ENCODE data around the gene MYBBP1A.

The MYBBP1A gene

DNA sequence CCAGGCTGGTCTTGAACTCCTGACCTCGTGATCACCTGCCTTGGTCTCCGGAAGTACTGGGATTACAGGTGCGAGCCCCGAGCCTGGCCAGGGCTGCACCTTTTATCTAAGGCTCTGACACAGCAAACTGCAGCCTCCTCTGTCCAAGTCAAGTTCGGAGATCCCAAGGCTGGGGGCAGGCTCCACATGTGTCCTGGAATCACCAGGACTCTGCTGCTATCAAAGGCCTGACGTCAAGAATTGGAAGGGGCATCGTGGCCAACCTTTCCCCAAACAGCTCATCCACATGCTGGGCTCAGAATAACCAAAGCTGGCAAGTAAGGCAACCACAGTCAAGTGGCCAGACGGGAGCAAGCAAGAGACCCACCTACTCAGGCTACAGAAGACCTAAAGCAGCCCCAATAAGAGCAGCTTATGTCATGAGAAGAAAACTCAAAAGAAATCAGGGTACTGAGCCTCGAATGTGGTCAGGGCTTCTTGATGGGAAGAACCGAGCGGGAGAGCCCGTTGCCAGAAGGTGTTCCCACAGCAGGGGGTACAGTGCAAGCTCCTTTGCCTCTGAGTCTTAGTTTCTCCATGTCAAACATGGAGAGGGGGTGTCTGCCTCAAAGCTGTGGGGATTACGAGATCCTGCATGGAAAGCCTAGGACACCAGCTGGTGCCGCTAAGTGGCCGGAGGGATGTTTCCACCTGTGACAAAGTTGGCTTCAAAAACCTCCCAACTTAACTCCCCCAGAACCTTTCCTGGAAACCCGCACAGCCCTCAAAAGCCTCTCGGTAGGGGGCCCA, 7.9 kb downstream of the MYBBP1A start:
- no peak for DNase-seq

GRCh38 chr17:4545217-4545951, 9.8 kb downstream of the MYBBP1A start:
- no peak for DNase-seq

DNA sequence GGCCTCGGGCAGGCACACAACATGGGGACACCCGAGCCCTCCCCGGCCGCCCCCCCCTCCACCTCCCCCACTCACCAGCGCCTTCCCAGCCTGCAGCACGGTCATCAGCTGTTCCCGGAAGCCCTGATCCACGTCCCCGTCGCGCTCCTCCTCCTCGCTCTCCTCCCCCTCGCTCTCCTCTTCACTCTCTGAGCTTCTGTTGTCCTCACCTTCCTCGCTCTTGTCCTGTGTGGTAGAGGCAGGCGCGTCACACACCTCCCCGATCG, 10.3 kb downstream of the MYBBP1A start:
- no peak for DNase-seq

DNA sequence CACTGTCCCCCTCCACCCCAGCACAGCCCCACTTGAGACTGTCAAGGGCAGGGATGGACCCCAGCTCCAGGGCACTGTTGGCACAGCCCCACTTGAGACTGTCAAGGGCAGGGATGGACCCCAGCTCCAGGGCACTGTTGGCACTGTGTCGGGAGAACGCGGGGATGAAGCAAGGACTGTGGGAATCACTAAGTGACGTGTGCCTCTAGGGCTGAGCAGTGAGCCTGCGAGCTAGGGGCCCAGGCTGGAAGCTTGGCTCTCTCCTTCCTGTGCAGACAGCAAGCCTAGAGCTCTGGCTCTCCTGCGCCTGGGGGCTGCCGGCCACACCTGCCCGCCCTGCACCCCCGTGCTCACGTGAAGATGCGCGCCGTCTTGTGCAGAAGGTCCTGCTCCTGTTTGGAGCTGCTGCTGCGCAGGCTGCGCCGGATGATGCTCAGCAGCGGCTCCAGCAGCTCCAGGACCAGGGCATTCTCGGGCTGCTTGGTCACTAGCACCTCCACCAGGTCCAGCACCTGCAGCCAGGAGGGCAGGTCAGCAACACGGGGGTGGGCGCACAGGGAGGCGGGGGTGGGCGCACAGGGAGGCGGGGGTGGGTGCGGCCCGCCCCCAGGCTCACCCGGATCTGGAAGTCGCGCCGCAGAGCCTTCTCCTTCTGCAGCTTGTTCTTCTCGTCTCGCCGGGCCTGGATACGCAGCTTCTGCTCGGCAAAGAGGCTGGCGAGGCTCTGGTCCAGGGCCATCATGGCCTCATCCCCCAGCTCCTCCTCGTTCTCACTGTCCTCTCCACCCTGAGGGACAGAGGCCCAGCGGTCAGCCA, 10.8 kb downstream of the MYBBP1A start:
- DNase-seq = no peak

DNA sequence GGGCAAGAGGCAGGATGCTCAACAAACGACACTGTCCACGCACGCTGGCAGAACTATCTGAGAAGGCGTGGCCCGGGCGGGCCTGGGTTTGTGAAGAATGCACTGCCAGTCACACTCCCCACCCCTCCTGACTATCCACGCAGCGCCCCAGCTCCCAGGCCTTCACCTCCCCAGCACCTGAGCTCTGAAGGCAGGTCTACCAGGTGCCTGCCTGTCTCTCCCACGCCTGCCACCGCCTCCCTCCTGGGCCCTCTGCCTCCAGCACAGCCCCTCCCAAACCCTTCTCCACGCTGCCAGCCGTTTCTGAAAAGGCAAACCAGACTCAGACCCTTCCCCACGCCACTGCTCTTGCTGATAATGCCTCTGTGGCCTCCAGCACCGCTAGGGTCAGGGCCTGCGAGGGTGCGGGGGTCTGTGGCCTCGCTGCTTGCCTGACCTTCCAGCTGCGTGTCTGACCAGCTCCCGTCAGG, 11.6 kb downstream of the MYBBP1A start:
- no peak for DNase-seq

- no peak for DNase-seq
These were observed 12.4 kb downstream of the MYBBP1A start for GRCh38 chr17:4542726-4543191.

DNA sequence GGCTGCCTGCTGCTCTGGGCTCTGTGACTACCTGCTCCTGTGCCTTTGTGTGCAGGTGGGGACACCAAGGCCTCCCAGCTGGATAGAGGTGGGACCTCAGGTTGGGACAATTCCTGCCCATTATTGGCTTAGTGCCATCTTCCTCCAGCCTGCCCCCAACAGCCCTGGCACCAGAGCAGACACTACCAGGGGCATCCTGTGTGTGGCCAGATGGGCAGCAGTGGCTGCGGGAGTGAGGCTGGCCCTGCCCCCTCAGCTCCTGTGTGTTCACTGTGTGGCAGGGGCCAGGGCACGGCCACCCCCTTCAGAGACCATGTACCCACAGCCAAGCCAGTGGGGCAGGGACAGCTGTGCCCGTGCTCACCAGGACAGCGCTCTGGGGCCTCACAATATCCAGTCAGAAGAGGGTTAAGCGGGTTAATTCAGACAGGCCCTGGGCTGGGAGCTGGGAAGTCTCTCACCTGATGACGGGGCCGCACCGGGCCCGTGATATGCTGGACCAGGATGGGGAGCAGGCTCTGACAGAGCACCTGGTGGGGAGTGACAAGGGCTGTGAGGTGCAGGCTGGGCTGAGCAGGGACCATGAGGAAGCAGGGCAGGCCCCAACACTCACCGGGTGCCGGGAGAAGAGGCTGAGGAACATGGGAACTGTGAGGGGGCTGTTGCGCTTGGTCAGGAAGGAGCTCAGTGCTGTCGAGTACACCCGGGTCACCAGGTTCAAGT, 13.0 kb downstream of the MYBBP1A start:
- DNase-seq = no peak

DNA sequence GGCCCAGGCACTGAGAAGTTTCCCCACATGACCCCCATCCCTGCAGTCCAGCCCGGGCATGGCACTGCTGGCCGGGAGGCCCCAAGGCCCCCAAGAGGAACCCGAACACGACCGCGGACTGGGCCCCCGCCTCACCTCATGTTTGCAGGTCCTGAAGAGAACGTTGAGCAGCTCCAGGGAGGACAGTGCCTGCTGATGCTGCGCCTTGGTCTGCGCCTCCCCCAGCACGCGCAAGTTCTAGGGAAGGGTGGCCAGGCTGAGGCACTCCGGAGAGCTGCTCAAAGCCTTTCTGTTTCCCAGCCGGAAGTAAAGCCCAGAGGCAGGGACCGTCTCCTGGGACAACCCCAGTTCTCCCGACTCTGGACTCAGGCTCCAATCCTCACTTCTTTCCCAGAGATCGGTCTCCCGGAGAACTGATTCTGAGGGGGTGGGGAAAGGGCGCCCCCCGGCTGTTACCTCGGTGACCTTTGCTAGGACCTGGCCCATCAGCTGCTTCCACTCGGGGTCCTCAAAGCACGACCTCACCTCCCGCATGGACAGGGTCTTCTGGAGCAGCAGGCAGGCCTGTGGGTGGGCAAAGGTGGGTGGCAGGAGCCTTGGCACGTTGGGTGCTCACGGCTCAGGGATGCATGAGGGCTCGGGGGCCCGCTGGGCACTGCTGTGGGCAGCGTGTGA, 13.7 kb downstream of the MYBBP1A start:
- no peak for DNase-seq

- no peak for DNase-seq
These were observed 14.4 kb downstream of the MYBBP1A start for GRCh38 chr17:4540687-4541327.

GRCh38 chr17:4540224-4540651, 14.9 kb downstream of the MYBBP1A start:
- no peak for DNase-seq

GRCh38 chr17:4539576-4540223, 15.5 kb downstream of the MYBBP1A start:
- no peak for DNase-seq

DNA sequence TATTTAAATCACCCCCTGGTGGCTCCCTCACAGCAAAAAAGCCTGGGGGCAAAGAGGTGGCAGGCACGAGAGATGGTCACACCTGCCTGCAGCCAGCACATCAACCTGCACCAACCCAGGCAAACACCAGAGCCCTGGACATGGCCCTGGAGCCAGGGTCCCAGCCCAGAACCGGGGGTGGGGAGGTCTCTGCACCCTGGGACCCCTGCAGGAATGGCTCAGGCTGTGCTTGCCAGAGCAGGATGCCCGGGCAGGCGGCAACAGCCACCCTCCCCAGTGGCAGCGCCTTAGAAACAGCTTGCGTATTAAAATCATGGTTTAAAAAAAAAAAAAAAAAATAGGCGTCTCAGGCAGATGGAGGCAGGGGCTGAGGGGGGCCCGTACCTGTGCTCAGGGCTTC, 16.2 kb downstream of the MYBBP1A start:
- no peak for DNase-seq

DNA sequence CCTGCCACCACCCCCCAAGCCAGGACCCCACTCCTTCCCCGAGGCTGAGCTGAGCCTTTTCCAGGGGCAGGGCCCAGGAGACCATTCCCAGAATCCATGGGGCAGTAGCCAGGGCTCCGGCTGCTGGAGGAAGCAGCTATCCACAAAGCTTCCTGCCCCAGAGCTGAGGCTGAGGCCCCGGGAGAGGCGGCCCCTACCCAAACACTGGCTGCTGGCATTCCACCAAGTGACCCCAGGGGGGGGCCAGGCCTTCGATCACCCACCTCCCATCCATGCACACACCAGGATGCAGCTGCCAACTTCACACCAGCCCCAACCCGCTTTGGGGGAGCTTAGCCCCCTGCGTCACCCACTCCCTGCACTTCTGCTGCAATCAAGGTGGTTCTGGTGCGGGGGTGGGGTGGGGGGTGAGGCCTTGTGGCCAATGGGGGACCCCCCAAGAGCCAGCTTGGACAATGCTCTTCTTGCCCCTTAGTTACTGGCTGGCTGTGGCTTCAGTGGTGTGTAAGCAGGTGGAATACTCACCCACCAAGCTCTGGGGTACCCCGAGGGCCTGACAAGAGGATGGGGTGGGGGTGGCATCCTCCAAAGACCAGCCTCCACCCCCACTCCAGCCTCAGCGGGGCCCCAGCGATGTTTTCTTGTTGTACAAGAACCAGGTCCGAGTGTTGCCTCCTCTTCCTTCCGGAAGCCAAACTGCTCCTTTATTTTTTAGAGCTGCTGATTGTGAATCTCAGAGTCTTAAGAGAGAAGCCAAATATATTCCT, 16.8 kb downstream of the MYBBP1A start:
- no peak for DNase-seq

GRCh38 chr17:4537451-4538235, 17.5 kb downstream of the MYBBP1A start:
- no peak for DNase-seq

DNA sequence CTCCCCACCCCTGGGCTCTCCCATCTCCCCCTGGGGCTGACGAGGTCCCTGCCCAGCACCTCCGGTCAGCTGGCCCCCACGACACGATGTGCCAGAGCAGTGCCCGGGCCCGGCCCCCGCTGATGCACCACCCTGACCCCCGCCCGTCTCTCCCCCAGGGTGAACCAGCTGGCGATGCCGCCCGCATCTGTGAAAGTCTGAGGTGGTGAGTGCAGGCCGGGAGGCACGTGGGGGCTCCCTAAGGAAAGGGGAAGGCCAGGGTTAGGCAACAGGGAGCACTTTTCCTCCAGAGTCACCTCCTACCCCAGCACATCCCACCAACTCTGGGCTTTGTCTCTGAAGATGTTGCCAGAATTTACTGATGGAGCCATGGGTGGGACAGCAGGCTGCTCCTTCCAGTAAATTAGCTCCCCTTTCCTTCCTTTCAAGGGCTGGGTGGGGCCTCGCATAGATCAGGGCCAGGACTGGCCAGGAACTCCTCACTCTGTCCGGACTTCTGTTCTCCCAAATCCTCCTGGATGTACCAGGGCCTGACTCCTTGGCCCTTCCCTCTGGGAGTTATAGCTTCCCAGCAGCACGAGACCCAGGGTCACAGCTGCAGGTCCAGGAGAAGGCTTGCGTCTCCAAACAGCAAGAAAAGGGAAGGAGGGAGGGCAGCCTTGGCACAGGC, 18.3 kb downstream of the MYBBP1A start:
- no peak for DNase-seq

DNA sequence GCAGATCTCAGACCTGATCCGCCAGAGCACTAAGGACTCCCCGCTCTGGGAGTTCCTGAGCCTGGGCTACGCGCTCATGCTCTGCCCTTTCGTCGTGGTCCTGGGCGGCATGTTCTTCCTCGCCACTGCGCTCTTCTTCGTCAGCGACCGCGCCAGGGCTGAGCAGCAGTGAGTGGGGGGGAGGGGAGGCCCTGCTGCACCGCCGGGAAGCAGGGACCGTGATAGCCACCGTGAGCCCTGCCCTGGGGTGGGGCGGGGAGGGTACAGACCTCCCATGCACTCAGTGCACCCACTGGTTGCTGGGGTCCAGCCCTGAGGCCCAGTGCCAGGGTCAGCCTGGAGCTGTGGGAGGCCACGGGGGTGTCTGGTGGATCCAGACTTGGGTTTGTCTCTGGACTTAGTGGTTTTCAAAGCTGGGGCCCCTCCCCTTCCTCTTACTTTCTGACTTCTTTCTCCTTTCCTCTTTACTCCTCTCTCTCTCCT, 18.9 kb downstream of the MYBBP1A start:
- DNase-seq = peak; percentile 14

DNA sequence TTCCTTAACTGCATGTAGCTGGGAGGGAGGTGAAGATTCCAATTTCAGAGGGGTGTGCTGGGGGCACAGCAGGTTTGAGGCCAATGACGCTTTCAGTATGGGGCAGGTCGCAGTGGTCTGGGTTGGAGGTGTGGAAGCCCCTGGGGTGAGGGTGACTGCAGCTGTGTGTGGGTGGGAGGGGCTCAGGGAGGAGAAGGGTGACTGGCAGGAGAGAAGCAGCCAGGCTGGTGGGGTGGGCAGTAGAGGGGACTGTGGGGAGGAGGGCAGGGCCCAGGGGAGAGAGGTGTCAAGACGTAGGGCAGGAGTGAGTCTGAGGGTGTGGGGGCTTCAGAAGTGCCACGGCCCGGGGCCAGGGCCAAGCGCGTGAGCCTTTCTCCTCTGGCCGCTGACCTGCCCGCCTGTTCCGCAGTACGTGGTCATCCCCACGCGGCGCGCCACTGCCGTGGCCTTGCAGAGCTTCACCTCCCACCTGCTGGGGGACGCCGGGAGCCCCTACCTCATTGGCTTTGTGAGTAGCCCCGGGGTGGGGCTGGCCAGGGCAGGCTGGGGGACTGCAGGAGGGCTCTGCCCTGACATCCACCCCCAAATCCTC, 19.4 kb downstream of the MYBBP1A start:
- no peak for DNase-seq

DNA sequence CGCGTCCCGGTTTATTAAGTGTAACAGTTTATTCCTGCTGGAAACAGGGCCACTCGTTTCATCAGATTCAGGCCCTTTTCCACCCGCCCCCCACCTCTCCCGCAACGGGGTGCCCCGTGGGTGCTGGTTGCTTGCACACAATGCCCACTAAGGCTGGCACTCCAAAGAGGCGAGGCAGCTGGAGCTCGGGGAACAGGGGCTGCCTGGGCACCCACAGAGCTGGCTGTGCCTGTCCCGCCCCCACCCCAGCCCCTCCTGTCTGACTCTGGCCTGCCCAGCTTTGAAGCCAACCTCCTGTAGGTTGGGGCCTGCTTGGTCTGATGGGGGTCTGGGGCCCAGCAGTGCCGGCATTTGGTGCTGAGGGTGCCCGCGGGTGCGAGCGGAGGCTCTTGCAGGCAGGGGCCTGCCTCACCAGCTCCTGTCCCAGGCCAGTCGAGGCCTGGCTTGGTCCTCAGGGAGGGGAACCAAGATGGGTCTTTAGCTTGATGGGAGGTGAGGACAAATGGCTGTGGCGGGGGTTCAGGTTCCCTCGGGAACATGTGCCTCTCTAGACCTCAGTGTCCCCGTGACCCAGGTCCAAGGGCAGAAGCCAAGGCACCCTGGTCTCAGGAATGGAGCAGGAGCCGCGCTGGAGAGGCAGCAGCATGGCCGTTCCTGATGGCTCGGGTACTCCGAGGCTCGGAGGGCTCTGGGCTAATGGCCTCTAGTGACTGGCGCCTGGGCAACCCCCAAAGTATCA, 20.1 kb downstream of the MYBBP1A start:
- DNase-seq = no peak
